HepG2 (cell line): ENCODE measurements around the gene CYP27B1. TPM values are rescaled to one million over a fixed set of nuclear protein-coding genes. Genes with fewer than 3 reads are reported as not detected.
A peak's percentile ranks its signal among the peaks of the same experiment; 100 is the strongest.

Experiments
- AGO2 ChIP-seq: fragments of 200-400 bp; formaldehyde crosslinking; optimal IDR thresholded peaks from 2 replicates; pipeline ENCODE3; 2017; ENCODE audit warnings: mild to moderate bottlenecking, low read depth, low read length, moderate library complexity
- ARID3A ChIP-seq: IDR thresholded peaks from 2 replicates; pipeline ENCODE4 v1.6.1; 2012; ENCODE audit warnings: low read depth, low read length, improper control_type of control experiment
- BCLAF1 ChIP-seq: fragments of 450-650 bp; IDR thresholded peaks from 2 replicates; pipeline ENCODE4 v1.6.1; 2017; ENCODE audit warnings: mild to moderate bottlenecking
- GATAD2A ChIP-seq: IDR thresholded peaks from 2 replicates; pipeline ENCODE4 v1.6.1; 2016
- HES4 ChIP-seq: sonication (generic); formaldehyde crosslinking; IDR thresholded peaks from 2 replicates; pipeline ENCODE4 v1.9.0; 2021; ENCODE audit warnings: mild to moderate bottlenecking, missing genetic modification reagents, borderline replicate concordance
- NCOR1 ChIP-seq: fragments of 200-600 bp; sonication (generic); IDR thresholded peaks from 2 replicates; pipeline ENCODE4 v1.7.0; 2017; ENCODE audit warnings: antibody characterized with exemption, low read length, borderline replicate concordance
- PRPF4 ChIP-seq: fragments of 200-400 bp; formaldehyde crosslinking; IDR thresholded peaks from 2 replicates; pipeline ENCODE4 v1.6.1; 2016; ENCODE audit warnings: low read length, low read depth; ENCODE audit not compliant: poor library complexity, severe bottlenecking
- TBX2 ChIP-seq: sonication (generic); formaldehyde crosslinking; IDR thresholded peaks from 2 replicates; pipeline ENCODE4 v1.5.0; 2020; ENCODE audit warnings: missing genetic modification reagents, mild to moderate bottlenecking, borderline replicate concordance
- THAP9 ChIP-seq: sonication (generic); formaldehyde crosslinking; IDR thresholded peaks from 2 replicates; pipeline ENCODE4; 2020; ENCODE audit warnings: missing genetic modification reagents, mild to moderate bottlenecking, borderline replicate concordance
- ZHX1 ChIP-seq: sonication (generic); formaldehyde crosslinking; IDR thresholded peaks from 2 replicates; pipeline ENCODE4 v1.8.1; 2022; ENCODE audit warnings: low read depth, mild to moderate bottlenecking, missing genetic modification reagents
- ZNF207 ChIP-seq: fragments of 450-650 bp; IDR thresholded peaks from 2 replicates; pipeline ENCODE4 v1.6.1; 2016; ENCODE audit warnings: antibody characterized with exemption, borderline replicate concordance
- ZNF296 ChIP-seq: sonication (generic); formaldehyde crosslinking; conservative IDR thresholded peaks from 2 replicates; pipeline ENCODE4 v1.5.0; 2020; ENCODE audit warnings: mild to moderate bottlenecking, missing genetic modification reagents
- ZNF460 ChIP-seq: sonication (generic); formaldehyde crosslinking; IDR thresholded peaks from 2 replicates; pipeline ENCODE4 v1.5.1; 2020; ENCODE audit warnings: missing genetic modification reagents, mild to moderate bottlenecking, borderline replicate concordance
- ZNF558 ChIP-seq: sonication (generic); formaldehyde crosslinking; IDR thresholded peaks from 2 replicates; pipeline ENCODE4 v1.9.0; 2022; ENCODE audit warnings: mild to moderate bottlenecking, missing genetic modification reagents, borderline replicate concordance
- ZNF776 ChIP-seq: sonication (generic); formaldehyde crosslinking; IDR thresholded peaks from 2 replicates; pipeline ENCODE4 v1.4.0; 2020; ENCODE audit warnings: mild to moderate bottlenecking, missing genetic modification reagents
- ZSCAN20 ChIP-seq: sonication (generic); formaldehyde crosslinking; IDR thresholded peaks from 2 replicates; pipeline ENCODE4 v1.4.0; 2020; ENCODE audit warnings: missing genetic modification reagents, mild to moderate bottlenecking, borderline replicate concordance
- polyA plus RNA-seq, 8 experiments: library from polyadenylated mRNA; depleted of rRNA in 3 of 8; stranded (reverse) in 7 of 8; unstranded in 1 of 8; fragments of >200 nt; fragmentation: Illumina TruSeq in 4 of 8; extraction: Trizol in 4 of 8; gene quantifications; 2 replicates each; pipeline versions ENCODE4 v1.2.1 to v1.2.3, GENCODE V29; 2011 to 2016; ENCODE audit warnings: low read depth in 4 of 8, missing spikeins in 1 of 8, mixed read lengths in 1 of 8; ENCODE audit not compliant: insufficient read depth in 1 of 8
- total RNA-seq, 5 experiments: library from RNA; depleted of rRNA; stranded (reverse); fragments of >200 nt; fragmentation: Illumina TruSeq; extraction: Trizol; gene quantifications; 2 replicates each; pipeline ENCODE4 v1.2.3, GENCODE V29; 2016; ENCODE audit warnings: low read depth in 1 of 5

CYP27B1 gene
- total and polyA plus RNA-seq, 2 of the 13 experiments (the other 11 are each of a cell fraction or from before 2014, with no cell fraction given), result 2.3 to 3.0 TPM

GRCh38 chr12:57751788-57752667 is 14.8 kb downstream of the CYP27B1 start, which contains the start of gene CDK4 (continued):
- TF ChIP-seq PRPF4 (no peak), ZNF558 (CRISPR knock-in tag) (peak; percentile 90; the same call in 1 of the 2 replicates), GATAD2A (CRISPR knock-in tag) (peak; percentile 82), AGO2 (peak; percentile 90), HES4 (CRISPR knock-in tag) (no peak; the same call in 1 of the 2 replicates), ZHX1 (CRISPR knock-in tag) (peak; percentile 93), NCOR1 (peak; percentile 69; the same call in 1 of the 2 replicates), TBX2 (peak; percentile 96), THAP9 (peak; percentile 87; the same call in 1 of the 2 replicates), BCLAF1 (no peak), ZNF460 (peak; percentile 93), ZNF296 (CRISPR knock-in tag) (no peak), ZNF776 (CRISPR knock-in tag) (peak; percentile 80; the same call in 1 of the 2 replicates), ARID3A (no peak), ZNF207 (no peak), ZSCAN20 (CRISPR knock-in tag) (0 out of 2 replicates have a peak, but pooled peaks have one; percentile 41)
